ENCODE data around the gene NKX2-1. TPM values are rescaled to one million over a fixed set of nuclear protein-coding genes. Genes with fewer than 3 reads are reported as not detected.
"Not testable (repeated sequence)": the region's sequence is repeated elsewhere in the genome, so short reads cannot be mapped to it uniquely, and the experiment has no call there.

Gene NKX2-1
- polyA plus RNA-seq, 3 donors = not detected

DNA sequence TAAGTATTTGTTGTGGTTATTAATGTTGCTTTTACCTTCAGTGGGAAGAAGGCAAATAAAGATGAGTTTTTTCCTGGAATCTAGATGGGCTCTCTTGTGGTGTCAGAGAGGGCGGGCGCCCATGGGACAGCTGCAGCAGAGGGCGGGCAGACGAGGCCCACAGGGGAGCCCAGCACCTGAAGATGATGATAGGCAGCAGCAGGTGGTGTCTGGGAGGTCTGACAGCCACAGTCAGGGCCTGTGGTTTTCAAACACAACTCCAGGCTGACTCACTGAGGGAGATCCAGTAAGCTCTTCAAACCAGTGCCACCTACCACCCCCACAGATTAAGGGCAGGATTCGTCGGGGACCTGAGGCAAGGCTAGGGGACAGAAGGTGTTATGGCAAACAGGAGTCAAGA lies 42.8 kb downstream of the NKX2-1 start:
- no peak for DNase-seq (ENCODE audit: extremely low read depth in 1 of 11, low read depth in 9 of 11, low spot score in 4 of 11)

DNA sequence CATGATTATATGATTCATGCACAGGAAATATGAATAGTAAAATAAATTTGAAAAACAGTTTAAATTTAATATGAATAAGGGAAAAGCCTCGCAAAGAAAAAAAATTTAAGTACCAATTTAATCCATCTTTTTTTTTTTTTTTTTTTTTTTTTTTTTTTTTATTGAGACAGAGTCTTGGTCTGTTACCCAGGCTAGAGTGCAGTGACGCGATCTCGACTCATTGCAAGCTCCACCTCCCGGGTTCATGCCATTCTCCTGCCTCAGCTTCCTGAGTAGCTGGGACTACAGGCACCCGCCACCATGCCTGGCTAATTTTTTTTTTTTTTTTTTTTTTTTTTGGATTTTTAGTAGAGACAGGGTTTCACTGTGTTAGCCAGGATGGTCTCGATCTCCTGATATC lies 44.0 kb downstream of the NKX2-1 start:
- DNase-seq (ENCODE audit: extremely low read depth in 1 of 11, low read depth in 9 of 11, low spot score in 4 of 11) = not testable (repeated sequence)

DNA sequence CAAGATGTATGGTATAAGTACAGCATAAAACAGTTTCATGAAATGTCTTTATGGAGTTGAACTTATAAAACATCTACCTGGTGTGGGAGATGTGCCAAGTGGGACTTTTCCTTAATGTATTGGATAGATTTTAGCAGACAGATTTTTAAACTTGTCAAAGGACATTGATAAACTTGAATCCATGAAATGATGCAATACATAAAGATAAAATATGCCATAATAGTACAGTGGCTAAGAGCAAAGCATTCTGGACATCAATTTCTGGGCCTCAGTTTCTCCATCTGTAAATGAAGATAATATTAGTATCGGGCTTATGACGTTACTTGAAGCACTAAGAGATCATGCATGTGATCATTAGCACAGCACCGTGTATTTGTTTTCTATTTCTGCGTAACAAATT lies 45.4 kb downstream of the NKX2-1 start:
- DNase-seq (ENCODE audit: extremely low read depth in 1 of 11, low read depth in 9 of 11, low spot score in 4 of 11) = no peak

DNA sequence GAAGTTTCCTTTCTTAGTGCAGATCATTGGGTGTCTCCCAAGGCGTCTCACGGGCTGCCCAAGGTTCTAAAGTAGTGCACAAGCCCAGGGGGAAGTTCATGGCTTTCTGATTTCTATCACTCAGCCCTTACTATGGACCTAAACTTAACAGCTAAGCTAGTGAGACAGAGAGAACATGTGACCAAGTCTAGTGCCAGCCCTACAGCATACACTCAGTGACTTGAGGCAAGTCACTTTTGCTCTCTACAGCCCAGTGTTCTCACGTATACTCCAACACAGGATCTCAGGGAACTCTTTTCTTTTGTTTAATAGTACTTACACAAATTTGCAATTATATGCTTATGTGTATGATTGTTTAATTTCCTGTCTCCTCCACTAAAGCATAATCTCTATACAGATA lies 48.6 kb downstream of the NKX2-1 start:
- DNase-seq (ENCODE audit: extremely low read depth in 1 of 11, low read depth in 9 of 11, low spot score in 4 of 11) = no peak

DNA sequence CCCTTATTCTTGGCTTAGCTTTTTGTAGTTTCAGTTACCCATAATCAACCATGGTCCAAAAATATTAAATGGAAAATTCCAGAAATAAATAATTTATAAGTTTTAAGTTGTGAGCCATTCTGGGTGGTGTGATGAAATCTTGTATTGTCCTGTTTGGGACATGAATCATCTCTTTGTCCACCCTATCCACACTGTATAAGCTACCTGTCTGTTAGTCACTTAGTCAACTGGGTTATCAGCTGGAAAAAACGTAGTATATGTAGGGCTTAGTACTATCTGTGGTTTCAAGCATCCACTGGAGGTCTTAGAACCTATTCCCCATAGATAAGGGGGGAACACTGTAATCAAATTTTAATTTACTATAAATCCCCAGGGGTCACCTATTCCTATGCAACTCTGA lies 52.7 kb downstream of the NKX2-1 start:
- DNase-seq (ENCODE audit: extremely low read depth in 1 of 11, low read depth in 9 of 11, low spot score in 4 of 11) = no peak

Other genes starting within 250 kb of the NKX2-1 start
- 10 to 100 TPM; 48.5 to 59.5 (median 56.0) TPM for gene MBIP, start 199.6 kb downstream of the NKX2-1 start, polyA plus RNA-seq (ENCODE audit: insufficient read length in 3 of 3)
- not detected for gene NKX2-8, start 62.4 kb upstream of the NKX2-1 start, polyA plus RNA-seq (ENCODE audit: insufficient read length in 3 of 3)
- gene PAX9, start 141.6 kb upstream of the NKX2-1 start, polyA plus RNA-seq (ENCODE audit: insufficient read length in 3 of 3) = under 1 TPM; 0.24 to 0.37 (median 0.27) TPM